Measurements from ENCODE around the gene ZNF547.

Gene ZNF547

DNA sequence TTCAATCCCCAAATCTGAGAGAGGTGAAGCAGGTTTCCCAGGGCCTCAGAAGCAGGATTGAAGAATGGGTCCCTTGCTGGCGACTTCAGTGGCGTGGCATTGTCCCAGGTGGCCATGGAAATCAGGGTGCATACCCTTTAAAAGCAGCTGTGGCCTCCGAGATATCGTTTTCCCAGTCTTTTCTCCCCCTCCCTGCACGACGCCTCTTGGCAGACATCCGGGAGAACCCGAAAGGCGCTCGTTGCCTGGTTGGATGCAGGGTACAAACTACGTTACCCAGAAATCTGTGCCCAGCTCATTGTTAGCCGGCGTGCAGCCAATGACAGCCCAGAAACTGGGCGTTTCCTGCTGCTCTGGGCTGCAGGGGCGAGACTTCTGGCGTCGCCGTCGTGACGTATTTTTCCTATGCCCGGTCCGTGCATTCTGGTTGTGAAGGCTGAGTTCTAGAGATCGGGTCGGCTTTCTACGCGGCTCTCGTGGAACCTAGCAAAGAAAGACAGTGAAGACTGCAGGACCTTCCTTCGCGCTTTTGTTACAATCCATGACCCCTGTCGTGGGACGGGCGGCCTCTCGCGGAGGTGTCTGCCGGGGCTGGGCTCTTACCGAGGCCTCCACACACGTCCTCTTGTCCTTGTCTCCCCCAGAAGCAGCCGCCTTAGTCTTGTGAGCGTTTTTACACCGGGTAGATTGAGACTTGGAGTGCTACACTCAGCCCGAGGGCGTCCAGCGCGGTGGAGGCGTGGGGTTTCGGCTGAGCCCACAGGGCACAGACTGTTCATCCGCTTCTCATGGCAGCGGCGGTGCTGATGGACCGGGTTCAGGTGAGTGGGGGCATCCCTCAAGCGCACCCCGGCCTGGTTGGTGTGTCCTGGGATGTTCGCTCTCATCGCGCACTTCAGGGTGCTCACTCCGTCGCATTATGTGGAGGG, 12.2 kb upstream of the ZNF547 start, which contains the start of gene ZNF304:
ZNF304 (plus strand) TSS at position 395 of the 929 bp plus-strand sequence; CDS start at position 789, 394 bp downstream.
- H3K36me3 ChIP-seq (ENCODE audit: control insufficient read depth, insufficient read depth, low read length) = no peaks in the 10 kb centered on the region
- H3K4me2 ChIP-seq (ENCODE audit: low read length) = peak within 1 kb of the TSS; percentile 74
- TF ChIP-seq, protein P1, sequence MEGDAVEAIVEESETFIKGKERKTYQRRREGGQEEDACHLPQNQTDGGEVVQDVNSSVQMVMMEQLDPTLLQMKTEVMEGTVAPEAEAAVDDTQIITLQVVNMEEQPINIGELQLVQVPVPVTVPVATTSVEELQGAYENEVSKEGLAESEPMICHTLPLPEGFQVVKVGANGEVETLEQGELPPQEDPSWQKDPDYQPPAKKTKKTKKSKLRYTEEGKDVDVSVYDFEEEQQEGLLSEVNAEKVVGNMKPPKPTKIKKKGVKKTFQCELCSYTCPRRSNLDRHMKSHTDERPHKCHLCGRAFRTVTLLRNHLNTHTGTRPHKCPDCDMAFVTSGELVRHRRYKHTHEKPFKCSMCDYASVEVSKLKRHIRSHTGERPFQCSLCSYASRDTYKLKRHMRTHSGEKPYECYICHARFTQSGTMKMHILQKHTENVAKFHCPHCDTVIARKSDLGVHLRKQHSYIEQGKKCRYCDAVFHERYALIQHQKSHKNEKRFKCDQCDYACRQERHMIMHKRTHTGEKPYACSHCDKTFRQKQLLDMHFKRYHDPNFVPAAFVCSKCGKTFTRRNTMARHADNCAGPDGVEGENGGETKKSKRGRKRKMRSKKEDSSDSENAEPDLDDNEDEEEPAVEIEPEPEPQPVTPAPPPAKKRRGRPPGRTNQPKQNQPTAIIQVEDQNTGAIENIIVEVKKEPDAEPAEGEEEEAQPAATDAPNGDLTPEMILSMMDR (IDR thresholded peaks at IDR 0.05) = no peak
- no peaks in the 10 kb centered on the region for H3K27me3 ChIP-seq (ENCODE audit: control insufficient read depth, insufficient read depth, low read length)
- H3K27ac ChIP-seq = peak within 1 kb of the TSS; percentile 61
- peak within 1 kb of the TSS; percentile 90 for H3K4me3 ChIP-seq (ENCODE audit: low read depth, low read length)
- H3K9me3 ChIP-seq (ENCODE audit: control insufficient read depth, low read length) = no peaks in the 10 kb centered on the region
- peak within 1 kb of the TSS; percentile 87 for H2AFZ ChIP-seq
- H3K79me2 ChIP-seq = peaks cover 24% of the 10 kb centered on the region
- H3K9ac ChIP-seq = peak within 1 kb of the TSS; percentile 28
- H3K4me1 ChIP-seq = peaks cover 4% of the 10 kb centered on the region

DNA sequence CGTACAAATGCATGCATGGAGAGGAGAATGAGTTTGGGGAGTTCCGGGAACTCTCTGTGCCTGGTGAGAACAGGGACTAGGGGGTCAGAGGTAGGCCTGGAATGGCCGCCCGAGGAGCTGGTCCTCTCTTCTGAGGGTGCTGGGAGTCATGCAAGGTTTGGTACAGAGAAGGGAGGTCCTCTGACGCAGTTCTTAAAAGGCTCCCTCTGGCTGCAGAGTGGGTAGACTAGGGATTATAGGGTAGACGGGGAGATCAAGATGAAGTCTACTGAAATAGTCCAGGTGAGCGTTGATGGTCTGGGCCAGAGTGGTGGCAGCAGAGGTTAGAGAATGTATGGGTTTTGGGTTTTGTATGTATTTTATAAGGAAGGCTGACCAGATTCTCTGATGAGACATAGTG, 11.5 kb upstream of the ZNF547 start:
- peak overlapping the region; percentile 90 for H3K4me3 ChIP-seq (ENCODE audit: low read depth, low read length)
- peak overlapping the region; percentile 61 for H3K27ac ChIP-seq
- no peaks in the 10 kb centered on the region for H3K36me3 ChIP-seq (ENCODE audit: control insufficient read depth, insufficient read depth, low read length)
- peak overlapping the region; percentile 74 for H3K4me2 ChIP-seq (ENCODE audit: low read length)
- H3K9me3 ChIP-seq (ENCODE audit: control insufficient read depth, low read length) = no peaks in the 10 kb centered on the region
- peak overlapping the region; percentile 87 for H2AFZ ChIP-seq
- H3K27me3 ChIP-seq (ENCODE audit: control insufficient read depth, insufficient read depth, low read length) = no peaks in the 10 kb centered on the region
- TF ChIP-seq, protein P1 (IDR thresholded peaks at IDR 0.05) = no peak
- H3K79me2 ChIP-seq = peaks cover 24% of the 10 kb centered on the region
- peak overlapping the region; percentile 28 for H3K9ac ChIP-seq
- peaks cover 4% of the 10 kb centered on the region for H3K4me1 ChIP-seq

DNA sequence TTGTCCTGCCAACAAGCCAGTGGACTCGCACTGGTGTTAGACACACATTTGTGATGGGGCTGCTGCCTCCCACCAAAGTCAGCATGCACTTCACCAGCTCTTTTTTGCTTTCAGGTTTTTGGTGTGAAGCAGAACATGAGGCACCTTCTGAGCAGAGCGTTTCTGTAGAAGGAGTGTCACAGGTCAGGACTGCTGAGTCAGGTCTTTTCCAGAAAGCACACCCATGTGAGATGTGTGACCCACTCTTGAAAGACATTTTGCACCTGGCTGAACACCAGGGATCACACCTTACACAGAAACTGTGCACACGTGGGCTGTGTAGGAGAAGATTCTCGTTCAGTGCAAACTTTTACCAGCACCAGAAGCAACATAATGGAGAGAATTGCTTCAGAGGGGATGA, 7.4 kb upstream of the ZNF547 start:
- Histone ChIP-seq H3K9ac (no peak overlapping the region), H3K9me3 (ENCODE audit: control insufficient read depth, low read length) (no peaks in the 10 kb centered on the region), H3K27me3 (ENCODE audit: control insufficient read depth, insufficient read depth, low read length) (no peaks in the 10 kb centered on the region), H3K4me2 (ENCODE audit: low read length) (no peak overlapping the region), H2AFZ (no peak overlapping the region), H3K79me2 (peaks cover 23% of the 10 kb centered on the region), H3K4me1 (peaks cover 4% of the 10 kb centered on the region), H3K36me3 (ENCODE audit: control insufficient read depth, insufficient read depth, low read length) (no peaks in the 10 kb centered on the region), H3K27ac (no peak overlapping the region), H3K4me3 (ENCODE audit: low read depth, low read length) (no peak overlapping the region)
- TF ChIP-seq, protein P1 (IDR thresholded peaks at IDR 0.05) = no peak

DNA sequence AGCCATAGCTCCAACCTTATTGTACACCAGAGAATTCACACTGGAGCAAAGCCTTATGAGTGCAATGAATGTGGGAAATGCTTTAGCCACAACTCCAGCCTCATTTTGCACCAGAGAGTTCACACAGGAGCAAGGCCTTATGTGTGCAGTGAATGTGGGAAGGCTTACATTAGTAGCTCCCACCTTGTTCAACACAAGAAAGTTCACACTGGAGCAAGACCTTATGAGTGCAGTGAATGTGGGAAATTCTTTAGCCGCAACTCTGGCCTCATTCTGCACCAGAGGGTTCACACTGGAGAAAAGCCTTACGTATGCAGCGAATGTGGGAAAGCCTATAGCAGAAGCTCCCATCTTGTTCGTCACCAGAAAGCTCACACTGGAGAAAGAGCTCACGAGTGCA, 5.9 kb upstream of the ZNF547 start:
- H3K9ac ChIP-seq = no peak overlapping the region
- no peak overlapping the region for H3K4me2 ChIP-seq (ENCODE audit: low read length)
- H3K4me1 ChIP-seq = peaks cover 5% of the 10 kb centered on the region
- no peak overlapping the region for H3K4me3 ChIP-seq (ENCODE audit: low read depth, low read length)
- no peak overlapping the region for H3K27ac ChIP-seq
- H3K27me3 ChIP-seq (ENCODE audit: control insufficient read depth, insufficient read depth, low read length) = no peaks in the 10 kb centered on the region
- H3K9me3 ChIP-seq (ENCODE audit: control insufficient read depth, low read length) = no peaks in the 10 kb centered on the region
- H3K36me3 ChIP-seq (ENCODE audit: control insufficient read depth, insufficient read depth, low read length) = no peaks in the 10 kb centered on the region
- TF ChIP-seq, protein P1 (IDR thresholded peaks at IDR 0.05) = no peak
- no peak overlapping the region for H2AFZ ChIP-seq
- peaks cover 11% of the 10 kb centered on the region for H3K79me2 ChIP-seq
